Stimulated activated CD8-positive, alpha-beta memory T cell treated with anti-CD3 and anti-CD28 coated beads, Interleukin-7, amount 100 ng/mL, for 24 hours (primary cell): ENCODE data around the gene ASS1.
"Not testable (repeated sequence)": the region's sequence is repeated elsewhere in the genome, so short reads cannot be mapped to it uniquely, and the experiment has no call there.

ENCODE experiments used
- DNase-seq: peaks from one replicate; pipeline ENCODE4 v3.0.0-alpha.2; 2020; ENCODE audit warnings: low read depth

Gene ASS1

DNA sequence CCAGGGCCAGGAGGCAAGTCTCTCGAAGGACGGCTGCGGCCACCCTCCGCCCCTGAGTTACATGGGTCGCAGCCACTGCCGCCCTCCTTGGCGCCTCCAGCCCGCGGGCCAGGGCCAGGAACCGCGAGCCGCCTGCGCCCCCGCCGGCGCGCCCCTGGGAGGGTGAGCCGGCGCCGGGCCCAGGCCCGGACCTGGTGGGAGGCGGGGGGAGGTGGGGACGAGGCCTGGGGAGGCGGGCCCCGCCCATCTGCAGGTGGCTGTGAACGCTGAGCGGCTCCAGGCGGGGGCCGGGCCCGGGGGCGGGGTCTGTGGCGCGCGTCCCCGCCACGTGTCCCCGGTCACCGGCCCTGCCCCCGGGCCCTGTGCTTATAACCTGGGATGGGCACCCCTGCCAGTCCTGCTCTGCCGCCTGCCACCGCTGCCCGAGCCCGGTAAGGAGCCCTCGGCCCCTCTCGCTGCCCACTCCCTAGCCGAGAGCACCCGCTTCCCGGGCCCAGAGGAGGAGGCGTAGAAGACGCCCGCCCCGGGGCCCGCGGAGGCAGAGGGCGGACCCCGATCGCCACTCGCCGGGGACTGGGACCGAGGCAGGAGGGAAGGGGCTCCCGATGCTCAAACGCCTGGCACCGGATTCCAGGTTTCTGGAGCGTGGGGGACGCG is at the start of gene ASS1:
TSS of gene ASS1 (plus strand) at position 397 of the 657 bp plus-strand sequence. CDS start 7,268 bp downstream, outside the sequence.
- DNase-seq = no peak

DNA sequence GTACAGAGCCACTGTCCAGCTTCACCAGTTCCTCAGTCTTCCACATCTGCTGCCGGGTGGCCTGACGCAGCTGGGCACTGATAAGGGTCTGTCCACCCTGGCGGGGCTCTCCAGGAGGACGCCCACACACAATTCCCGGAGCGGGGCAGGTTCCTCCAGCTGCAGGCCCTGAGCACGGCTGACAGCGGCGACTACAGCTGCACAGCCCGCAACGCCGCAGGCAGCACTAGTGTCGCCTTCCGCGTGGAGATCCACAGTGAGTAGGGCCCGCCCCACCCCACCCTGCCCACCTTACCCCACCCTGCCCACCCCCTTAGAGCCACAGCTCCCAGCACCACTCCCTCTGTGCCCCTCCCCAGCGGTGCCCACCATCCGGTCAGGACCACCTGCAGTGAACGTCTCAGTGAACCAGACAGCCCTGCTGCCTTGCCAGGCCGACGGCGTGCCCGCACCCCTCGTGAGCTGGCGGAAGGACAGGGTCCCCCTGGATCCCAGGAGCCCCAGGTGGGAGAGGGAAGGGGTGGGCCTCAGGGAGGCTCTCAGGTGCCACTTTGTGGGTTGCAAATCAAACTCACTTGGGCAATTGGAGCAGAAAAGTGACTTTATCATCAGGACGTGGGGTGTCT is 48.8 kb upstream of the ASS1 start:
- DNase-seq = no peak

DNA sequence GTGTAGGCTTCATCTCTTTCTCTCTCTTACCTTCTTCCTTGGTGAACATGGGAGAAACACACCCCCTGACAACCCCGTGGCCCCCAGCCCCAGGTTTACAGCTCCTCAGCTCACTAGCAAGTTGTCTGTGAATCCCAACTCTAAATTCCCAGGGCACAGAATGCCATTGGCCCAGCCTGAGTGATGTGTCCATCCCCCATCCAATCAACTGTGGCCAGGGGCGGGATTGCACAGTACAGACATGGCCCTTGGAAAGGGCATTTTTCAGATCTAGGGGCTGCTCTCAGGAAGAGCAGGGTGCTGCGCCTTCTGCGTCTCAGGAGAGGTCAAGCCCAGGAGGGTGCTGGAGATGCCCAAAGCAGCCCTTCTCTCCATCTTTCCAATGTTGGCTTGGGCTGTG is 48.2 kb upstream of the ASS1 start:
- DNase-seq = no peak

DNA sequence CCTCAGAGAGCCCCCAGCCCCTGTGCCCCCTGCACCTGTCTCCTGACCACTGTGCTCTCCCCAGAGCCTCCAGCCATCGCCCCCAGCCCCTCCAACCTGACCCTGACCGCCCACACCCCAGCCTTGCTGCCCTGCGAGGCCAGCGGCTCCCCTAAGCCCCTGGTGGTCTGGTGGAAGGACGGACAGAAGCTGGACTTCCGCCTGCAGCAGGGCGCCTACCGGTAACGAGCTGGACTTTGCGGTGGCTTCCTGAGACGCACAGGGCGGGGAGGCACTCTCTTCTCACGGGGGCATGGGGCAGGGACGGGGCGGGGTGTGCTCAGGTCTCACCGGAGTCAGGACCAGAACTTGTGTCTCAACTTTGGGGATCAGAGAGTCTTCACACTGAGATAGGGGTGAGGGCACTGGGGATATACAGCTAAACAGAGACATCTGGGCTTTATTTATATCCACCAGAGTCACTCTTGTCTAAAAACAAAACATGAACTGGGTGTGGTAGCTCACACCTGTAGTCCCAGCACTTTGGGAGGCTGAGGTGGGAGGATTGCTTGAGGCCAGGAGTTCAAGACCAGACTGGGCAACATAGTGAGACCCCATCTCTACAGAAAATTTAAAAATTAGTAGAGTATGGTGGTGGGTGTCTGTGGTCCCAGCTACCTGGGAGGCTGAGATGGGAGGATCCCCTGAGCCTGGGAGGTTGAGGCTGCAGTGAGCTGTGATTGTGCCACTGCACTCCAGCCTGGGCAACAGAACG is 46.1 kb upstream of the ASS1 start:
- no peak for DNase-seq

DNA sequence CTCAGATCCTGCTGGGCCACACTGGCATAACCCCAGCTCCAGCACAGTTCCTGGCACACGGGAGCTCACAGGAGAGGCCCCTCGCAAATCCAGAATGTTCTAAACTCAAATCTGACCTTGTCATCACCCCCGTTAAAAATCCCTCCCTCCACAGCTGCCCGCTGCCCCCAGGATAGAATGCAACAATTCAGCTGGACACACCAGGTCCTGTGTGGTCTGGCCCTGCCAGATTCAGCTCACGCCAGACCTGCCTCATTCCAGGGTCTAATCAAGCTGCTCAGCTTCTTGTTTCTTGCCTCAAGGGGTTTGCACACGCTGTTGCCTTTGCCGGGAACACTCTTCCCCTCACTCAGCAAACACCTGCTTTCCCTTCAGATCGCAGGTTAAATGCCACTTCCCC is 45.0 kb upstream of the ASS1 start:
- DNase-seq = no peak

DNA sequence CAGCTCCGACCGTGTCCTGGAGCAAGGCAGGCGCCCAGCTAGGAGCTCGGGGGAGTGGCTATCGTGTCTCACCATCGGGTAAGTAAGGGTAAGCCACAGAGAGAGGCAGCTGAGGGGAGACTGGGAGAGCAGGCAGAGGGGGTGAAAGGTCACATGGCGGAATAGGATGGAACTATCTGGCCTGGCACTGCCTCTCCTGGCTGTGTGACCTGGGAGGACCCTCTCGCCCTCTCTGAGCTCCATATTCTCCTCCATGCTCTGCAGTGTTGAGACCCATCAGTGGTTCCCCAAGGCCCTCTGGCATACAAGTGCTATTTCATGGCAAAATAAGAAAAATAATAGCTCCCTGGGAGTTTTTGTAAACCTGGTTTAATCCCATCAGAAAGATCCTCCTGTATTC is 43.9 kb upstream of the ASS1 start:
- DNase-seq = no peak

DNA sequence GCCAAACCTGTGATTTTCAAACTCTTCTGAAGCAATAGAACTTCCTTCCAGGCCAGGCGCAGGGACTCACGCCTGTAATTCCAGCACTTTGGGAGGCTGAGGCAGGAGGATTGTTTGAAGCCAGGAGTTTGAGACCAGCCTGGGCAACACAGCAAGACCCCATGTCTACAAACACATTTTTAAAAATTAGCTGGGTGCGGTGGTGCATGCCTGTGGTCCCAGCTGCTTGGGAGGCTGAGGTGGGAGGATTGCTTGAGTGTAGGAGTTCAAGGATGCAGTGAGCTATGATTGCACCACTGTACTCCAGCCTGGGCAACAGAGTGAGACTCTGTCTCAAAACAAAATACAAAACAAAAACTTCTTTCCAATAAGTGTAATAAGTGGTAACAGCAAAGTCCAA is 43.0 kb upstream of the ASS1 start:
- not testable (repeated sequence) for DNase-seq

DNA sequence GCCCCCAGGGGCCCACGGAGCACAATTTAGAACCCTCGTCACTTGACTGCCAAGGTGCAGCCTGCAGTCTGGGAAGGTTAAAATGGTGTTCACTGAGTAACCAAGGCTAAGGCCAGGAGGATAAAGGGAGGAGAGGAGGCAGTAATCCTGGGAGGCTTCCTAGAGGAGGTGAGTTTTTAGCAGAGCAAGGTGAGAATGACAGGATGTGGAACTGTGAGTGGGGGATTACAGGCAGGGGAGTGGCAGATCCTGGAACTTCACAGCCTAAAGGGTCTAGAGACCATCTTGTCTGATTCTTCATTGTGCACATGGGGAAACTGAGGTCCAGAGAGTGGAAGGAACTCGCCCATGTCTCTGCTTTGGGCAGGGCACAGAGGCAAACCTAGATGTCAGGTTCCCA is 42.5 kb upstream of the ASS1 start:
- DNase-seq = no peak

DNA sequence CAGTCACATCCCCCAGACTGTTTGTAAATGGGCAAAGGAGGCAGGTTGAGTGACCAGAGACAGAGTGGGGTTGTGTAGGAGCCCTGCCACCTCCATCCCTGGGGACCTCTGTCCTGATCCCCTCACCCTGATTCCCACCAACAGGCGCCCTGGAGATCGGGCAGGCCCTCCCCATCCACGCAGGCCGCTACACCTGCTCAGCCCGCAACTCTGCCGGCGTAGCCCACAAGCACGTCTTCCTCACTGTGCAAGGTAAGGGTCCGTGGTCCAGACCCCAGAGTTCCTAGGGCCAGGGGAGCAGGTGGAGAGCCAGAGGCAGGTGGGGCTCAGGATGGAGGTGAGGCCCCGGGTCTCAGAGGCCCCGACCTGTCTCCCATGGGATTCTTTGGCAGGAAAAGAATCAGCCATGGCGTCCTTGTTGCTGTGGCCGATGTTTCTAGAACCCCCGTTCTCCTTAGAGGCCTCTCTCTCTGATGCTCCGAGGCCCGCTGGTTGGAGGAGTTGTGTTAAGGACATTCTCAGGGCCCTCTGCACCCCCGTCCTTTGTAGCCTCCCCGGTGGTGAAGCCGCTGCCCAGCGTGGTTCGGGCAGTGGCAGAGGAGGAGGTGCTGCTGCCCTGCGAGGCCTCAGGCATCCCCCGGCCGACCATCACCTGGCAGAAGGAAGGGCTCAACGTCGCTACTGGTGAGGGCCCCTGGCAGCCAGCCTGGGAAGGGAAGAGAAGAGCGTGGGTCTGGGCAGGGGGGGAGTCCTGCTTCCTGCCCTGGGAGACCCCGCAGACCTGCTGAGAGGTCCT is 41.9 kb upstream of the ASS1 start:
- no peak for DNase-seq

DNA sequence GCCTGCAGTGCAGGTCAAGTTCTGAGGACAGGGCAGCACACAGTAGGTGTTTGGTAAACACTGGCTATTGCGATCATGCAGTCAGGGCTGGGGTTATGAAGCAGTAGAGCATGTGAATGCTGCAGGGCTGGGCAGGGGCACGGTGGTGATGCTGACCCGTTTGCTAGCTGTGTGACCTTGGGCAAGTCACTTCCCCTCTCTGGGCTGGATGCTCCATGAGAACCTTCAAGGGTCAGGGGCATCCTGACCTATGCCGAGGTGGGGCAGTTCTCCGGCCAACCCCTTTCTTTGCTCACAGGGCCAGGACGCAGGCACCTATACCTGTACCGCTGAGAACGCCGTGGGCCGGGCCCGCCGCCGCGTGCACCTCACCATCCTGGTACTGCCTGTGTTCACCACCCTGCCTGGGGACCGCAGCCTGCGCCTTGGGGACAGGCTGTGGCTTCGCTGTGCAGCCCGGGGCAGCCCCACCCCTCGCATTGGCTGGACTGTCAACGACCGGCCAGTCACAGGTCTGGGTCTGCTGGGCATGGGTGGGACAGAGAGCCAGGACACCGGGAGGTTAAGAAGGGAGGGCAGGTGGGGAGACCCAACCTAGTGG is 39.0 kb upstream of the ASS1 start:
- DNase-seq = no peak

DNA sequence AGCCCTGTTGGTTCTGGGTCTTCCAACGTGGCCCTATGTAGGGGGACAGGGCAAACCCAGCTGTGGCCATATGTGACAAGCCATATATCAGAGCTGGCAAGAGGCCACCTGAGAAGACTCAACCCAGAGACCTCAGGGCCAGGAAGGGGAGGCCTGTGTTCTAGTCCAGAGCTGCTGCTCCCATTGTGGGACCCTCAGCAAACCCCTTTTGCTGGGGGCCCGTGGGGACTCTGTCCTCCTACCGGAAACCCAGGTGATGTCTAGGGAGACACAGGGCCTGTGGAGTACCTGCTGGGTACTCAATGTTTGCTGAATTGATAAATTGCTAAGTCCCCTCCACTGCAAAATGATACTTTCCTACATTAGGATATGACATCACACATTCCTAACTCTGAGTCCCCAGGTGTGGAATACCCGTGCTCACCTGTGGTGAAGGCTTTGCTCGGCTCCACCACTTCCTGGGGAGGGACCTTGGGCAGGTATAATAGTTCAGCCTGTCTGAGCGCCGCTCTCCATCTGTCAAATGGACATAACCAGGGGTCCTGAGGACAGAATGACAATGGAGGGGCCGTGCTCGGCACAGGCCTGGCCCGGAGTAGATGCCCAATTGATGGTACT is 38.4 kb upstream of the ASS1 start:
- DNase-seq = no peak

DNA sequence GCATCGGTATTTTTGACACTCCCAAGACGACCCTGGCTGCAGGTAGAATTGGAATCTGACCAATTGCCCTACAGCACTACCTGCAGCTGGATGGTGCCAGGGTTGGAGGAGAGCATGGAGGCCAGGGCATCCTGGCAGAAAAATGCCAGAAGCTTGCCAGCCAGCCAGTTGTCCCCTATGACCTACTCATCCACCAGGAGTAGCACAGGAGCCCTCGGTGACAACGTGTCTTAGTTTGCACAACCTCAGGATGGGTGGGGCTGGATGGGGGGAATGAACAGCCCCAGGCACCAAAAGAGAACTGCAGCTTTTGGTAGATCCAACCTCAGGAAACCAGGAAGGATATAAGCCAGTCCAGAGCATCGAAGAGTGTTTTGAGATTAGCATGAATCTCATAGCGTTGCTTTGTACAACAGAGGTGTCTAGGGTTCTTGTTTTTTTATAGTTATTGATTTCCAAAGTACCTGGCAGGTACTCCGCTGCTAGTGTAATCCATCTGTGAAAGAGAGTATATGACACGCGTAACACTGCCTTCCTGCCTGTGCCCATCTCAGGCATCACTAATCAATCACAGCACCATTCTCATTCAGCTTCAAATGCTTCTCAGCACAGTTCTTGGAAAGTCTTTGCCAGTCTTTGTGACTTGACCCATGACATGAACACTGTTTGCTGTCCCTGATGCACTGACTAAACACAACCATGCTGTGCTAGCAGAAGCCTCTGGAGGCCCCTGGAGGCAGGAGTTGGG is 36.7 kb upstream of the ASS1 start:
- no peak for DNase-seq

DNA sequence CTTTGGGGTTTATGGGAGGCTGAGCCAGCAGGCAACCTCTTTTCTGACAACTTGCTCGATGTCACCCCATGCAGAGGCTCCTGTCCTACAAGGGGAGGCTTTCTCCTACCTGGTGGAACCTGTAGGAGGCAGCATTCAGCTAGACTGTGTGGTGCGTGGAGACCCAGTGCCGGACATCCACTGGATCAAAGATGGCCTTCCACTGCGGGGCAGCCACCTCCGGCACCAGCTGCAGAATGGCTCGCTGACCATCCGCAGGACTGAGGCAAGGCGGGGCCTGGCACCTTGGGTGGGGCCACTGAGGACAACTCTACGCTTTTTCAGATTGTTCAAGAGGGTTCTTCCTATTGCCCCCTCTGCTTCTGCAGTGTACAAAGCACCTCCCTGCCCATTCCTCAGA is 36.1 kb upstream of the ASS1 start:
- no peak for DNase-seq

DNA sequence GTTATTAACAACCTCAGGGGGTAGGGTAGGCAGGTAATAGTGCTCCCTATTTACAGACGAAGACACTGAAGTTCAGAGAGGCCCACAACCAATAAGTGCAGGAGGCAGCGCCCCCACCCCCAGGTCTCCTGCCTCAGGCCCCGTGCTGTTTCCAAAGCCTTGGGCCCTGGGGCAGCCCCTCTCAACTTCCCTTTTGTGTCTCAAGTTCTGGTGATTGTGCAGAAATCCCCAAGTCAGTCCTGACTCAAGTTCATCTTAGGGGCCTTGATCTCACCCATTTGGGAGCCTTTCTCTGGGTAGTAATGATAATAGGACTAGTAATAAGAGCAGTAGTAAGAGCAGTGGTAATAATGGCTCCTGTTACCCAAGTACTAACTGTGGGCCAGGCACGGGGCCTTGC is 35.5 kb upstream of the ASS1 start:
- DNase-seq = no peak

DNA sequence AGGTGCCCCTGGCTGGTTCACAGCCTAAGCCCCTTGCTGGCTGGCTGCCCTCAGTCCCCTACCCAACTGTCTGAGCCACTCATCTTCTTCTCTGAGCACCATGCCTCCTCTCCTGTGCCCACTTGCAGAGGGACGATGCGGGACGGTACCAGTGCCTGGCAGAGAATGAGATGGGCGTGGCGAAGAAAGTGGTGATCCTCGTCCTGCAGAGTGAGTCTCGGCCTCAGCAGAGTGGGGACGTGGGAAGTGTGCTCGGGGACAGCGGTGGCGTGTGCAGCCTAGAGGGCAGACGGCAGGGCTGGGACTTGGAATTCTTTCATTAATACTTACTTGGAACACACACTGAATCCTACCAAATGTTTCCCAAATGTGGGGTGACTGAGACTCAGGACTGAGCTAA is 34.3 kb upstream of the ASS1 start:
- DNase-seq = no peak

DNA sequence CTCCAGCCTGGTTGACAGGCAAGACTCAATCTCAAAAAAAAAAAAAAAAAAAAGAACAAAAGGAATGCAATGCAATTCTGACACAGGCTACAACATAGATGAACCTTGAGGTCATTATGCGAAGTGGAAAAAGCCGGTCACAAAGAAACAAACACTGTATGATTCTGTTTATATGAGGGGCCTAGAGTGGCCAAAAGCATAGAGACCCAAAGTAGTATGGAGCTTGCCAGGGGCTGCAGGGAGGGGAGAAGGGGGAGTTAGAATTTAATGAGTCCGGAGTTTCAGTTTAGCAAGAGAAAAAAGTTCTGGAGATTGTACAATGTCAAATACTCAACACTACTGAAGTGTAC is 33.2 kb upstream of the ASS1 start:
- DNase-seq = no peak

DNA sequence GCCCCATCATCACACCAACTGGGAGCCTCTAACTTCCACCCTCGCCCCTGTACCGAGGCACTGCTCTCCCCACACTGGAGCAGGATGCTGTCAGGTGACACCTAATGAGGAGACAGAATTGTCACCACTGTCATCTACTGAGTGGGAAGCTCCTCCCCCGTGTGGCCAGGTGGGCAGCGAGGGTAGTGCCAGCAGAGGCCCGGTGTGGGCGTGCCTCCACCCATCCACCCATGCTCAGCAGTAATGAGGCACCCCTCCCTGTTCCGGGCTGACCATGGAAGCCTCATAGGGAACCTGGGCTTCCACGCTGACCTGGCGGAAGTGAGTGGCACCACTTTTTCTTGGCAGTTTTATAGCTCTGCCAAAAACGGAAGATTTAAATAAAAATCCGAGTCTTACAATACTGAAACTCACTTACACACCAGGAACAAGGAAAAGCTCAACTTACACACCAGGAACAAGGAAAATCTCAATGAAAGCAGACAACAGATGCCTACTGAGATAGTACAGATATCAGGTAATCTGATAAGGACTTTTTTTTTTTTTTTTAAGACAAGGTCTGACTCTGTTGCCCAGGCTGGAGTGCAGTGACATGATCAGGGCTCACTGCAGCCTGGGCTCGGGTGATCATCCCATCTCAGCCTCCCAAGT is 30.6 kb upstream of the ASS1 start:
- DNase-seq = no peak

DNA sequence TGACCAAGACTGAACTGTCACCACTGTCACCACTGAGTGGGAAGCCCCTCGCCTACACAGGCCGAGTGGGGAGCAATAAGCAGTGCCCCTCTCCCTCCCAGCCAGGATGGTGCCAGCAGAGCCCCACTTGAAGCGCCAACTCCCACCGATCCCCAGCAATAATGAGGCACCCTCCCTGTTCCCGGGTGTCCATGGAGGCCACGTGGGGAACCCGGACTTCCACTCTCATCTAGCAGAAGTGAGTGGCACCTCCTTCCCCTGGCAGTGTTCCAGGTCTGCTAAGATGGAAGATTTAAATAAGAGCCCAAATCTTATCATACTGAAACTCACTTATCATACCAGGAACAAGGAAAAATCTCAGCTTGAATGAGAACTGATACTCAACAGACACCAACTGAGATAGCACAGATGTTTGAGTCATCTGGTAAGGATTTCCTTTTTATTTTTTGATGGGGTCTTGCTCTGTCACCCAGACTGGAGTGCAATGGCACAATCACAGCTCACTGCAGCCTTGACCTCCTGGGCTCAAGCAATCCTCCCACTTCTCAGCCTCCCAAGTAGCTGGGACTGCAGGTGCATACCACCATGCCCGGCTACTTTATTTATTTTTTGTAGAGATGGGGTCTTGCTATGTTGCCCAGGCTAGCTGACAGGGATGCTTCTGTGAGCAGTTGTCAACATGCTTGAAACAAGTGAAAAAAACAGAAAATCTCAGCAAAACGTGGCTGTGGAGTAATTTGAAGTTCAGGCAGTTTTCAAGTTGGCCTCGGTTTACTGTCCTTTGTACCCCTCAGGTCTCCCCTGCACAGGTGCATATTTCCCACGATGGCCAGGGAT is 29.6 kb upstream of the ASS1 start:
- no peak for DNase-seq

DNA sequence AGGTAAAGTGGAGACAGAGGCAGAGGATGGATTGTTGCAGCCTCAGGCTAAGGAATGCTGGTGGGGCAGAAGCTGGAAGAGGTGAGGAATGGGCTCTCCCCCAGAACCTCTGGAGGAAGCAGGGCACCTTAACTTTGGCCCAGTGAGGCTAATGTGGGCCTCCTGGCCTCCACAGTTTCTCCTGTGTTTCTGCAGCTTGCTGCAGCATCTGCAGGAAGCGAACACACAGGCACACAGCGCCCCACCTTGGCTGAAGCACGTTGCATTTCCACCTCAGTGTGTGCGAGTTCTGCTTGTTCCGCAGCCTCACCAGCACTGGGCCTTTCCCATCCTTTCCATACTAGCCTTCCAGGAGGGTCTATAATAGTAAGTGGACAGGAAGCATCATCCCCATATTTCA is 27.2 kb upstream of the ASS1 start:
- DNase-seq = no peak

DNA sequence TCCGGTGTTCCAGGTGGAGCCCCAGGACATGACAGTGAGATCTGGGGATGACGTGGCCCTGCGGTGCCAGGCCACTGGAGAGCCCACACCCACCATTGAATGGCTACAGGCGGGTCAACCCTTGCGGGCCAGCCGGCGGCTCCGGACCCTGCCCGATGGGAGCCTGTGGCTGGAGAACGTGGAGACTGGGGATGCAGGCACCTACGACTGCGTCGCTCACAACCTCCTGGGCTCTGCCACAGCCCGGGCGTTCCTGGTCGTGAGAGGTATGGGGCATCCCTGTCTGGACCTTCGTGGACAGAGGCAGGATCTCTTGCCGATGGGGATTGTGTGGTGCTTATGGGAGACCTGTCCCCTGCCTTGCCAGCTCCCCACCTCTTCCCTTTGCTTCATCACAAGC is 26.0 kb upstream of the ASS1 start:
- no peak for DNase-seq
